Measurements from ENCODE around the gene GRK1.
"Not testable (repeated sequence)": the region's sequence is repeated elsewhere in the genome, so short reads cannot be mapped to it uniquely, and the experiment has no call there.

GRK1 gene

DNA sequence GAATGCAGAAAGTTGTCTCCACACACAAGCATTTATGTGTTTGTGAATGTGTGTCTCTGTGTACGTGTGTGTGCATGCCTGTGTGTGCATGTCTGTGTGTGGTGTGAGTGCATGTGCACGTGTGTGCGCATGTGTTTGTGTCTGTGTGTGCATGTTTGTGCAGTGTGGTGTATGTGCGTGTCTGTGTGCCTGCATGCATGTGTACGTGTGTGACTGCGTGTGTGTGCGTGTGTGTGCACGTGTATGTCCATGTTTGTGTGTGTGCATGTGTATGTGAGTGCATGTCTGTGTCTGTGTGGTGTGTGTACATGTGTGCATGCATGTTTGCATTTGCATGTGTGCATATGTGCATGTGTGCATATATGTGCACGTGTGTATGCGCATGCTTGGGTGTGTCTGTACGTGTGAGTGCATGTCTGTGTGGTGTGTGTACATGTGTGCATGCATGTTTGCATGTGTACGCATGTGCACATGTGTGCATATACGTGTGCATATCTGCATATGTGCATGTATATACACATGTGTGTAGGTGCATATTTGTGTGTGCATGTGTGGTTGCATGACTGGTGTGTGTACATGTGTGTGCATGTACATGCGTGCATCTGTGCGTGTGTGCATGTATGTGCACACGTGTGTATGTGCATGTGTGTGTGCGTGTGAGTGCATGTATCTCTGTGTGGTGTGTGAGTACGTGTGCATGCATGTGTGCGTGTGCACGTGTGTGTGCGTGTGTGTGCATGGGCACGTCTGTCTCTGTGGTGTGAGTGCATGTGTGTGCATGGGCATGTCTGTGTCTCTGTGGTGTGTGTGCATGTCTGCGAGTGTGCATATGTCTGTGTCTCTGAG, 83.8 kb downstream of the GRK1 start:
- POLR2A ChIA-PET, result no interaction called here
- CTCF ChIA-PET, result no interaction called here
- DNase-seq (ENCODE audit: extremely low spot score), result no peak
- TF ChIP-seq, protein P1, sequence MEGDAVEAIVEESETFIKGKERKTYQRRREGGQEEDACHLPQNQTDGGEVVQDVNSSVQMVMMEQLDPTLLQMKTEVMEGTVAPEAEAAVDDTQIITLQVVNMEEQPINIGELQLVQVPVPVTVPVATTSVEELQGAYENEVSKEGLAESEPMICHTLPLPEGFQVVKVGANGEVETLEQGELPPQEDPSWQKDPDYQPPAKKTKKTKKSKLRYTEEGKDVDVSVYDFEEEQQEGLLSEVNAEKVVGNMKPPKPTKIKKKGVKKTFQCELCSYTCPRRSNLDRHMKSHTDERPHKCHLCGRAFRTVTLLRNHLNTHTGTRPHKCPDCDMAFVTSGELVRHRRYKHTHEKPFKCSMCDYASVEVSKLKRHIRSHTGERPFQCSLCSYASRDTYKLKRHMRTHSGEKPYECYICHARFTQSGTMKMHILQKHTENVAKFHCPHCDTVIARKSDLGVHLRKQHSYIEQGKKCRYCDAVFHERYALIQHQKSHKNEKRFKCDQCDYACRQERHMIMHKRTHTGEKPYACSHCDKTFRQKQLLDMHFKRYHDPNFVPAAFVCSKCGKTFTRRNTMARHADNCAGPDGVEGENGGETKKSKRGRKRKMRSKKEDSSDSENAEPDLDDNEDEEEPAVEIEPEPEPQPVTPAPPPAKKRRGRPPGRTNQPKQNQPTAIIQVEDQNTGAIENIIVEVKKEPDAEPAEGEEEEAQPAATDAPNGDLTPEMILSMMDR (IDR thresholded peaks at IDR 0.05; ENCODE audit: control extremely low read depth, extremely low read depth, low read depth, missing control alignments), result no peak

DNA sequence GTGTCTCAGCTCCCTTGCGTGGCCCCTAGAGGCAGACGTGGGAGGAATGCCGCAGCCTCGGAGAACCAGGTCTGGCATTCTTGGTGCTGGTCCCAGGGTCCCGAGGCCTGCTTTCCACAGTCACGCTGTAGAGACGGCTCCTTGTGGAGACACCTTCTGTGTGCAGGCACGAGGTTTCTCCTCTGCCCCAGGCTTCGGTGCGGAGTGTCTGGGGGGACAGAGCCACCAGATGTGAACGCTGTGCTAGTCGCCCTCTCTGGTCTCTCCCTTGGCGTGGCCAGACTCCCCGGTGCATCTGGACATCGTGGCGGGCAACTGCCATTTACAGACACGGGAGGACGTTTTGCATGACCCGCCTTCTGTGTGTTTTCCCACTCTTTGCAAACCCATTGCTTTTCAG, 84.5 kb downstream of the GRK1 start:
- POLR2A ChIA-PET, result no interaction called here
- DNase-seq (ENCODE audit: extremely low spot score), result no peak
- CTCF ChIA-PET, result no interaction called here
- TF ChIP-seq, protein P1 (IDR thresholded peaks at IDR 0.05; ENCODE audit: control extremely low read depth, extremely low read depth, low read depth, missing control alignments), result no peak

DNA sequence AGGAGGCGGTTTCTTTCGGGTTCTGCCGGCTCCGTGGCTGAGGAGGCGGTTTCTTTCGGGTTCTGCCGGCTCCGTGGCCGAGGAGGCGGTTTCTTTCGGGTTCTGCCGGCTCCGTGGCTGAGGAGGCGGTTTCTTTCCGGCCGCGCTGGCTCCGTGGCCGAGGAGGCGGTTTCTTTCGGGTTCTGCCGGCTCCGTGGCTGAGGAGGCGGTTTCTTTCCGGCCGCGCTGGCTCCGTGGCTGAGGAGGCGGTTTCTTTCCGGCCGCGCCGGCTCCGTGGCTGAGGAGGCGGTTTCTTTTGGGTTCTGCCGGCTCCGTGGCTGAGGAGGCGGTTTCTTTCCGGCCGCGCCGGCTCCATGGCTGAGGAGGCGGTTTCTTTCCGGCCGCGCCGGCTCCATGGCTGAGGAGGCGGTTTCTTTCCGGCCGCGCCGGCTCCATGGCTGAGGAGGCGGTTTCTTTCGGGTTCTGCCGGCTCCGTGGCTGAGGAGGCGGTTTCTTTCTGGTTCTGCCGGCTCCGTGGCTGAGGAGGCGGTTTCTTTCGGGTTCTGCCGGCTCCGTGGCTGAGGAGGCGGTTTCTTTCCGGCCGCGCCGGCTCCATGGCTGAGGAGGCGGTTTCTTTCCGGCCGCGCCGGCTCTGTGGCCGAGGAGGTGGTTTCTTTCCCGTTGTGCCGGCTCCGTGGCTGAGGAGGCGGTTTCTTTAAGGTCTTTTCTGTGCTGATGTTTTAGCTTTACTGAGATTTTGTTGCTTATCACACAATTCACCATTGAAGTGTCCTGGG, 85.4 kb downstream of the GRK1 start:
- POLR2A ChIA-PET; DNase-seq (ENCODE audit: extremely low spot score): not testable (repeated sequence)
- CTCF ChIA-PET, result interaction anchor here (1.3 kb wide), 1 partner anchor 12 kb away, joined by 3 read pairs; no protein-coding TSS in a partner anchor

DNA sequence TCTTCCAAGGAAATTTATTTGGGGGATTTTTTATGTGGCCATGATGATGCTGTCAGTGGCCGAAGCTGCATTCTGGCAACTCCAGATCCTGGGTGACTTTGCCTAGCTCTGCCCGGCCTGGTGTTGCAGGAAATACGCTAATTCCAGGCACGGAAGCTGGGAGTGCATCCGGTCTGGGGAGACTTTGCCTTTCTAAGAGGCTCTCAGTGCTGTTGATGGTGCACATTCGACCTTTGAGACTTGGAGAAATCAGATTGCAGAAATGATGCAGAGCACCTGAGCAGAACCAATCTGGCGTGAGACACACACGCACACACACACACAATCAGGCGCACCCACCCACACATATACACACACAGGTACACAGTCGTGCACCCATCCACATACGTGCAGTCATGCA, 86.2 kb downstream of the GRK1 start:
- ChIA-PET CTCF (interaction anchor here (1.3 kb wide), 1 partner anchor 13 kb away, joined by 3 read pairs; no protein-coding TSS in a partner anchor), POLR2A (no interaction called here)
- DNase-seq (ENCODE audit: extremely low spot score), result no peak
- TF ChIP-seq, protein P1 (IDR thresholded peaks at IDR 0.05; ENCODE audit: control extremely low read depth, extremely low read depth, low read depth, missing control alignments), result no peak

DNA sequence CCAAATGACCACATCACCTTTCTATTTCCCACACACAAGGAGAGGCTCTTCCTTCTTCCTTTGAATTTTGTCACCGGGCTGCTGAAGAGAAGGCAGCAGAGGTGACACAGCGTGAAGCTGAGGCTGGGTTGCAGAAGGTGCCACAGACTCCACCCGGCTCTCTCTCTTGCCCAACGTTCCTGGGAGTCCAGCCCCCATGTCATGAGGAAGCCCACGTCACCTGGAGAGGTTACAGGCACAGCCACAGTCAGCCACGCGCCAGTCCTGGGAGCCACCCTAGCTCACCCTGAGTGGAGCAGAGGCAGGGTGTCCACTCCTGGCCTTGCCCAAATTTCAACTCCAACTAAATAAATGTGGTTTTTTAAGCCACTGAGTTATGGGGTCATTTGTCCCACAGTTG, 87.2 kb downstream of the GRK1 start:
- DNase-seq (ENCODE audit: extremely low spot score), result no peak
- ChIA-PET POLR2A (no interaction called here), CTCF (interaction anchor here (1.3 kb wide), 1 partner anchor 9 kb away, joined by 3 read pairs; no protein-coding TSS in a partner anchor)
- TF ChIP-seq, protein P1 (IDR thresholded peaks at IDR 0.05; ENCODE audit: control extremely low read depth, extremely low read depth, low read depth, missing control alignments), result no peak

DNA sequence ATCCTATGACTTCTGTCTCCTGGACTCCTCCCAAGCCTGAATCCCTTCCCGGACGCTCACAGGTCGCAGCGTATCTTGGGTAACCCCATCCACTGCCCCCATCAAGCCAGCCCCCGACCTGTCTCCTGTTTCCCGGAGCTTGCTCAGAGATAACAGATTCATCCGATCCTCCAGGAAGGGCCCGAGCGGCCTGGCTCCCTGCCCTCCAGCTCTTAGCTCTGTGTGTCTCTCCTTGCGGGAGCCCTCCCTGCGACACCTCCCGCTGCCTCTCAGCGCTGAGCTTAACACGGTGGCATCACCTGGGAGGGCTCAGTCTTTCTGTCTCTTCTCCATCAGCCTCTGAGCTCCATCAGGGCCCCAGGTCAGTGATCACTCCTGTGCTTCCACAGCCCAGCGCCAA, 87.7 kb downstream of the GRK1 start:
- ChIA-PET POLR2A (no interaction called here), CTCF (interaction anchor here (1.3 kb wide), 1 partner anchor 10 kb away, joined by 3 read pairs; no protein-coding TSS in a partner anchor)
- TF ChIP-seq, protein P1 (IDR thresholded peaks at IDR 0.05; ENCODE audit: control extremely low read depth, extremely low read depth, low read depth, missing control alignments), result no peak
- no peak for DNase-seq (ENCODE audit: extremely low spot score)
